GM12878 (cell line): ENCODE measurements around the gene PRELID2. TPM values are rescaled to one million over a fixed set of nuclear protein-coding genes. Genes with fewer than 3 reads are reported as not detected.

Experiments
- ATAC-seq: fragments of 200-7000 bp; cut with Tn5 transposase; 3 replicates; pipeline ENCODE4 v1.9.1; 2020; ENCODE audit warnings: mild to moderate bottlenecking, moderate library complexity
- BruUV-seq: library from RNA; stranded (reverse); fragments of 400-500 nt; replicated peaks from 2 replicates; lab custom pipeline; 2021; lab: Mats Ljungman, UMichigan
- CTCF ChIA-PET: fragments of 300-600 bp; sonication (Branson Sonifier 250); formaldehyde crosslinking; extraction: SDS; loops from one replicate; lab custom pipeline; 2021; ENCODE audit warnings: inconsistent platforms; lab: Yijun Ruan, JAX
- POLR2A ChIA-PET: fragments of 350-600 bp; formaldehyde crosslinking; extraction: SDS; loops from one replicate; lab custom pipeline; 2021; ENCODE audit warnings: inconsistent platforms; lab: Charles Lee
- RAD21 ChIA-PET: fragments of 300-600 bp; sonication (Branson Sonifier 250); formaldehyde crosslinking; loops from one replicate; lab custom pipeline; 2023; ENCODE audit warnings: antibody characterized with exemption; ENCODE audit not compliant: unreplicated experiment; lab: Charles Lee
- SMC1A ChIA-PET: fragments of 300-600 bp; sonication (Branson Sonifier 250); formaldehyde crosslinking; loops from one replicate; lab custom pipeline; 2023; ENCODE audit not compliant: unreplicated experiment, uncharacterized antibody; lab: Charles Lee
- DNase-seq: peaks from one replicate; pipeline ENCODE4 v3.0.0-alpha.2; 2011; ENCODE audit warnings: low read depth, low spot score
- FAIRE-seq: peaks from 3 replicates; lab custom pipeline; 2011; peaks lifted over from hg19 to GRCh38; lab: Jason Lieb, UNC
- H2AFZ ChIP-seq: 2 replicates; pipeline ENCODE4 v1.6.0; 2011; ENCODE audit warnings: low read depth, low read length, control low read depth; ENCODE audit not compliant: control insufficient read depth
- H3K27ac ChIP-seq: 2 replicates; pipeline ENCODE4 v1.5.1; 2011; ENCODE audit warnings: control low read depth; ENCODE audit not compliant: control insufficient read depth, insufficient read depth
- H3K27me3 ChIP-seq, 2 experiments: replicated peaks in 1 of 2; 2 replicates each; pipeline versions ENCODE4 v1.6.0 to v1.6.1; 2011; ENCODE audit warnings: low read length in 1 of 2; ENCODE audit not compliant: control insufficient read depth in 2 of 2, insufficient read depth in 2 of 2
- H3K36me3 ChIP-seq, 2 experiments: 2 replicates each; pipeline ENCODE4 v1.5.1; 2011; ENCODE audit warnings: low read length in 1 of 2; ENCODE audit not compliant: control insufficient read depth in 2 of 2, insufficient read depth in 2 of 2
- H3K4me1 ChIP-seq: 2 replicates; pipeline ENCODE4 v1.6.1; 2011; ENCODE audit warnings: mild to moderate bottlenecking, low read length, moderate library complexity, mixed read lengths; ENCODE audit not compliant: control insufficient read depth, insufficient read depth
- H3K4me2 ChIP-seq: 2 replicates; pipeline ENCODE4 v1.6.0; 2011; ENCODE audit warnings: control low read depth; ENCODE audit not compliant: control insufficient read depth, insufficient read depth
- H3K4me3 ChIP-seq: fragments of 200-600 bp; sonication (generic); 2 replicates; pipeline ENCODE4 v1.5.1; 2016
- H3K79me2 ChIP-seq: 2 replicates; pipeline ENCODE4 v1.6.0; 2011; ENCODE audit warnings: low read length; ENCODE audit not compliant: control insufficient read depth, insufficient read depth
- H3K9ac ChIP-seq: 2 replicates; pipeline ENCODE4 v1.8.0; 2011; ENCODE audit warnings: low read length, control low read depth, mixed read lengths; ENCODE audit not compliant: control insufficient read depth, insufficient read depth
- H3K9me3 ChIP-seq: replicated peaks from 3 replicates; pipeline ENCODE4 v1.5.1; 2011; ENCODE audit warnings: mild to moderate bottlenecking, low read length; ENCODE audit not compliant: control insufficient read depth, insufficient read depth
- H4K20me1 ChIP-seq: 2 replicates; pipeline ENCODE4 v1.6.0; 2011; ENCODE audit not compliant: control insufficient read depth, insufficient read depth
- CREM ChIP-seq: IDR thresholded peaks from 2 replicates; pipeline ENCODE4 v1.6.1; 2014; ENCODE audit warnings: antibody characterized with exemption, low read depth
- JUNB ChIP-seq: IDR thresholded peaks from 2 replicates; pipeline ENCODE4 v1.6.1; 2016; ENCODE audit warnings: antibody characterized with exemption, mild to moderate bottlenecking
- NRF1 ChIP-seq: conservative IDR thresholded peaks from 2 replicates; pipeline ENCODE4 v1.6.1; 2011; ENCODE audit warnings: mild to moderate bottlenecking, low read depth, low read length, improper control_type of control experiment
- POLR2A ChIP-seq: IDR thresholded peaks from 2 replicates; pipeline ENCODE4 v1.6.1; 2011; ENCODE audit warnings: low read depth, mild to moderate bottlenecking, low read length
- RCOR1 ChIP-seq: conservative IDR thresholded peaks from 2 replicates; pipeline ENCODE4 v1.6.1; 2012; ENCODE audit warnings: low read depth, low read length, improper control_type of control experiment
- RELB ChIP-seq: fragments of 450-650 bp; IDR thresholded peaks from 2 replicates; pipeline ENCODE4 v1.6.1; 2017; ENCODE audit warnings: low read depth, mild to moderate bottlenecking, moderate library complexity
- WGBS: methylation state at CpG from one replicate; pipeline ENCODE4 v1.1.6; 2016; ENCODE audit warnings: low lambda C conversion rate; ENCODE audit not compliant: insufficient replicate concordance, insufficient coverage; ENCODE audit errors: missing lambda C conversion rate; 5-methylcytosine and 5-hydroxymethylcytosine counted together
- in situ Hi-C: fragments of 300-500 bp; cut with MboI; formaldehyde crosslinking; loops from 9 replicates; pipeline ENCODE4 v1.14.3; 2018; ENCODE audit warnings: mixed read lengths
- intact Hi-C: fragments of 100-400 bp; cut with micrococcal nuclease; formaldehyde crosslinking; loops from one replicate; pipeline ENCODE4 v1.14.2; 2022; ENCODE audit not compliant: unreplicated experiment
- polyA plus RNA-seq, 11 experiments: library from polyadenylated mRNA; depleted of rRNA in 4 of 11; unstranded in 6 of 11; stranded (reverse) in 5 of 11; fragments of >200 nt; fragmentation: Nextera tagmentation in 4 of 11; fragmentation: Illumina TruSeq in 1 of 11; extraction: Ambion mirVana in 4 of 11; extraction: Trizol in 1 of 11; gene quantifications; 1 replicate in 1 of 11; 2 replicates in 10 of 11; pipeline versions ENCODE4 v1.2.1 to v1.2.3, GENCODE V29; 2011 to 2016; ENCODE audit warnings: inconsistent platforms in 2 of 11, missing spikeins in 2 of 11, low read depth in 1 of 11
- total RNA-seq, 4 experiments: library from RNA; depleted of rRNA in 3 of 4; stranded (reverse); fragments of >200 nt in 3 of 4; fragmentation: Illumina TruSeq in 1 of 4; extraction: Trizol in 1 of 4; gene quantifications; 2 replicates each; pipeline versions ENCODE4 v1.2.1 to v1.2.3, GENCODE V29; 2013 to 2021
- TF ChIP-seq, protein P1 (sequence below): fragments of 450-650 bp; IDR thresholded peaks from 2 replicates; pipeline ENCODE4 v1.6.1; 2017; ENCODE audit warnings: antibody characterized with exemption, mild to moderate bottlenecking, moderate library complexity

Gene PRELID2
- total and polyA plus RNA-seq, 10 of the 15 experiments (the other 5 are each of a cell fraction or from before 2014, with no cell fraction given) = 0.07 to 0.31 (median 0.13) TPM; not detected in 5

- no peak overlapping the region for H2AFZ ChIP-seq
- RAD21 ChIA-PET = no interaction called here
- FAIRE-seq = no peak
- CTCF ChIA-PET = no interaction called here
- POLR2A ChIA-PET = no interaction called here
- H3K4me2 ChIP-seq = no peak overlapping the region
- no peaks in the 10 kb centered on the region; the same call in 2 of the 3 replicates for H3K9me3 ChIP-seq
- no peaks in the 10 kb centered on the region for H3K79me2 ChIP-seq
- SMC1A ChIA-PET = no interaction called here
- no peak overlapping the region for H3K27ac ChIP-seq
- H3K4me3 ChIP-seq = no peak overlapping the region
- no TSS peak for BruUV-seq
- no peaks in the 10 kb centered on the region for H3K36me3 ChIP-seq
- in situ Hi-C loops (no loop called here), intact Hi-C loops (no loop called here)
- no peak overlapping the region for H3K9ac ChIP-seq
- H3K27me3 ChIP-seq = no peaks in the 10 kb centered on the region
- 47% methylated on average over 2 of the region's 2 CpGs for WGBS
- ATAC-seq = no peak
- DNase-seq = no peak
- TF ChIP-seq CREM = no peak
- TF ChIP-seq JUNB = no peak
- no peak for TF ChIP-seq RCOR1
- no peak for TF ChIP-seq POLR2A
- TF ChIP-seq, protein P1, sequence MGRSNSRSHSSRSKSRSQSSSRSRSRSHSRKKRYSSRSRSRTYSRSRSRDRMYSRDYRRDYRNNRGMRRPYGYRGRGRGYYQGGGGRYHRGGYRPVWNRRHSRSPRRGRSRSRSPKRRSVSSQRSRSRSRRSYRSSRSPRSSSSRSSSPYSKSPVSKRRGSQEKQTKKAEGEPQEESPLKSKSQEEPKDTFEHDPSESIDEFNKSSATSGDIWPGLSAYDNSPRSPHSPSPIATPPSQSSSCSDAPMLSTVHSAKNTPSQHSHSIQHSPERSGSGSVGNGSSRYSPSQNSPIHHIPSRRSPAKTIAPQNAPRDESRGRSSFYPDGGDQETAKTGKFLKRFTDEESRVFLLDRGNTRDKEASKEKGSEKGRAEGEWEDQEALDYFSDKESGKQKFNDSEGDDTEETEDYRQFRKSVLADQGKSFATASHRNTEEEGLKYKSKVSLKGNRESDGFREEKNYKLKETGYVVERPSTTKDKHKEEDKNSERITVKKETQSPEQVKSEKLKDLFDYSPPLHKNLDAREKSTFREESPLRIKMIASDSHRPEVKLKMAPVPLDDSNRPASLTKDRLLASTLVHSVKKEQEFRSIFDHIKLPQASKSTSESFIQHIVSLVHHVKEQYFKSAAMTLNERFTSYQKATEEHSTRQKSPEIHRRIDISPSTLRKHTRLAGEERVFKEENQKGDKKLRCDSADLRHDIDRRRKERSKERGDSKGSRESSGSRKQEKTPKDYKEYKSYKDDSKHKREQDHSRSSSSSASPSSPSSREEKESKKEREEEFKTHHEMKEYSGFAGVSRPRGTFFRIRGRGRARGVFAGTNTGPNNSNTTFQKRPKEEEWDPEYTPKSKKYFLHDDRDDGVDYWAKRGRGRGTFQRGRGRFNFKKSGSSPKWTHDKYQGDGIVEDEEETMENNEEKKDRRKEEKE = no peak
- TF ChIP-seq RELB = no peak
- TF ChIP-seq NRF1 = no peak
- no peaks in the 10 kb centered on the region for H4K20me1 ChIP-seq
- no peaks in the 10 kb centered on the region for H3K4me1 ChIP-seq
These were observed 59.2 kb downstream of the PRELID2 start for GRCh38 chr5:145775893-145776444.
